Measurements from ENCODE around the gene CAST.

Gene CAST

DNA sequence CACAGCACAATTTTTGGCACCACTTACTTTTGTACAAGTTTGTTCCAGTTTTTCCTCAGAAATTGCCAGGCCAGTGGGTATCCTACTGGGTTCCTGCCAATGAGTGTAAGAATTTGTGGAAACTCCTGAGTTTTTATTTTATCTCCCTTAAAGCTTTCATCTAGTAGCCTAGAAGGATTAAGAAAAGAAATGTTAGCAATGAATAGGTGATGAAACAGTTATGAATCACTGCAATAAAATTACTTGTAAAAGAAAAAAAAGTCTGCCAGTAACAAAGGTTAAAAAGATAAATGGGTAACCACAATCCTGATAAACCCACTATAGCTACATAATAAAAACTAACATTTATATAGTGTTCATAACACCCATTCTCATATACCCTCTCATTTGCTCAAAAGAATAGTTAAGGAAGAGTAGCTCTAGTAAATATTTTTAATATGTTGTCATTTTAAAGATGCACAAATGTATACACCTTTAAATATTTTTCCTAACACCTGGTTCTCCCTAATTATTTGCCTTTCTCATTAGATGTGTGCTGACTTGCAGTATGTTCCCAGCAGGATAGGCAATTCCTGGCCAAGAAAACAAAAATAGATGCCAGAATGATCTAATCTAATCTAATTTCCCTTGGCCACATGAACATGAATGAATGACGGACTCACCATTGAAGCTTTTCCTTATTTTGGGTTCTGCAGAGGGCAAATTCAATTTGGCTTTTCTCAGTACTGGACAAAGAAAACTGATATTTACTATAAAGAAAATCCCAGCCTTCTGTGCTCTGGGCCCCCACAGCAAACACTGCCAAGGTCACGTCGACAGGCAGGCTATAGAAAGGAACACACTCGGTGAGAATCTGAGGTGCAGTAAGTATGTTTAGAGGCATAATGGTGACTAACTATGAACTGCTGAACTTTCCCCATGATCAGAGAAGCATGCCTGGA is 119.1 kb downstream of the CAST start (continued):
- TF ChIP-seq KLF17 (tag by site-specific recombination; IDR thresholded peaks at IDR 0.05) (no peak), ZNF26 (tag by site-specific recombination; IDR thresholded peaks at IDR 0.05) (no peak), ZNF624 (tag by site-specific recombination; IDR thresholded peaks at IDR 0.05) (no peak), ZNF830 (tag by site-specific recombination; IDR thresholded peaks at IDR 0.05; ENCODE audit: low read depth) (no peak), ZNF398 (tag by site-specific recombination; IDR thresholded peaks at IDR 0.05) (peak; percentile 43; the same call in 1 of the 2 replicates), ZBTB17 (tag by site-specific recombination; IDR thresholded peaks at IDR 0.05) (peak; percentile 42; the same call in 1 of the 2 replicates), KLF8 (tag by site-specific recombination; IDR thresholded peaks at IDR 0.05) (peak; percentile 91), ZBTB21 (tag by site-specific recombination; IDR thresholded peaks at IDR 0.05) (no peak), HOXA7 (CRISPR knock-in tag; IDR thresholded peaks at IDR 0.05; ENCODE audit: borderline replicate concordance) (no peak), ZNF324 (tag by site-specific recombination; IDR thresholded peaks at IDR 0.05) (no peak), SCRT1 (tag by site-specific recombination; IDR thresholded peaks at IDR 0.05; ENCODE audit: borderline replicate concordance) (no peak; the same call in 1 of the 2 replicates), ZNF138 (tag by site-specific recombination; IDR thresholded peaks at IDR 0.05; ENCODE audit: borderline replicate concordance) (no peak), ZBTB20 (tag by site-specific recombination; IDR thresholded peaks at IDR 0.05) (no peak), SCRT2 (tag by site-specific recombination; IDR thresholded peaks at IDR 0.05) (no peak), ZNF266 (tag by site-specific recombination; IDR thresholded peaks at IDR 0.05; ENCODE audit: low read depth) (no peak), ZNF791 (tag by site-specific recombination; IDR thresholded peaks at IDR 0.05) (no peak), ZNF132 (tag by site-specific recombination; IDR thresholded peaks at IDR 0.05; ENCODE audit: borderline replicate concordance) (no peak), ZNF785 (tag by site-specific recombination; IDR thresholded peaks at IDR 0.05) (no peak), MEIS1 (CRISPR knock-in tag; IDR thresholded peaks at IDR 0.05; ENCODE audit: borderline replicate concordance) (no peak), ZNF792 (tag by site-specific recombination; IDR thresholded peaks at IDR 0.05) (no peak), ZNF341 (tag by site-specific recombination; IDR thresholded peaks at IDR 0.05; ENCODE audit: low read depth) (no peak), ZNF510 (tag by site-specific recombination; IDR thresholded peaks at IDR 0.05; ENCODE audit: insufficient replicate concordance) (no peak), KLF10 (tag by site-specific recombination; IDR thresholded peaks at IDR 0.05) (0 out of 2 replicates have a peak, but pooled peaks have one; percentile 59), ZIC2 (tag by site-specific recombination; IDR thresholded peaks at IDR 0.05) (no peak)
- TF ChIP-seq, protein P1, sequence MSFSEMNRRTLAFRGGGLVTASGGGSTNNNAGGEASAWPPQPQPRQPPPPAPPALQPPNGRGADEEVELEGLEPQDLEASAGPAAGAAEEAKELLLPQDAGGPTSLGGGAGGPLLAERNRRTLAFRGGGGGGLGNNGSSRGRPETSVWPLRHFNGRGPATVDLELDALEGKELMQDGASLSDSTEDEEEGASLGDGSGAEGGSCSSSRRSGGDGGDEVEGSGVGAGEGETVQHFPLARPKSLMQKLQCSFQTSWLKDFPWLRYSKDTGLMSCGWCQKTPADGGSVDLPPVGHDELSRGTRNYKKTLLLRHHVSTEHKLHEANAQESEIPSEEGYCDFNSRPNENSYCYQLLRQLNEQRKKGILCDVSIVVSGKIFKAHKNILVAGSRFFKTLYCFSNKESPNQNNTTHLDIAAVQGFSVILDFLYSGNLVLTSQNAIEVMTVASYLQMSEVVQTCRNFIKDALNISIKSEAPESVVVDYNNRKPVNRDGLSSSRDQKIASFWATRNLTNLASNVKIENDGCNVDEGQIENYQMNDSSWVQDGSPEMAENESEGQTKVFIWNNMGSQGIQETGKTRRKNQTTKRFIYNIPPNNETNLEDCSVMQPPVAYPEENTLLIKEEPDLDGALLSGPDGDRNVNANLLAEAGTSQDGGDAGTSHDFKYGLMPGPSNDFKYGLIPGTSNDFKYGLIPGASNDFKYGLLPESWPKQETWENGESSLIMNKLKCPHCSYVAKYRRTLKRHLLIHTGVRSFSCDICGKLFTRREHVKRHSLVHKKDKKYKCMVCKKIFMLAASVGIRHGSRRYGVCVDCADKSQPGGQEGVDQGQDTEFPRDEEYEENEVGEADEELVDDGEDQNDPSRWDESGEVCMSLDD (tag by site-specific recombination; IDR thresholded peaks at IDR 0.05), result no peak
- TF ChIP-seq, protein P2, sequence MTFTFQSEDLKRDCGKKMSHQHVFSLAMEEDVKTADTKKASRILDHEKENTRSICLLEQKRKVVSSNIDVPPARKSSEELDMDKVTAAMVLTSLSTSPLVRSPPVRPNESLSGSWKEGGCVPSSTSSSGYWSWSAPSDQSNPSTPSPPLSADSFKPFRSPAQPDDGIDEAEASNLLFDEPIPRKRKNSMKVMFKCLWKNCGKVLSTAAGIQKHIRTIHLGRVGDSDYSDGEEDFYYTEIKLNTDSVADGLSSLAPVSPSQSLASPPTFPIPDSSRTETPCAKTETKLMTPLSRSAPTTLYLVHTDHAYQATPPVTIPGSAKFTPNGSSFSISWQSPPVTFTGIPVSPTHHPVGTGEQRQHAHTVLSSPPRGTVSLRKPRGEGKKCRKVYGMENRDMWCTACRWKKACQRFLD (tag by site-specific recombination; IDR thresholded peaks at IDR 0.05), result no peak
- TF ChIP-seq, protein P3, sequence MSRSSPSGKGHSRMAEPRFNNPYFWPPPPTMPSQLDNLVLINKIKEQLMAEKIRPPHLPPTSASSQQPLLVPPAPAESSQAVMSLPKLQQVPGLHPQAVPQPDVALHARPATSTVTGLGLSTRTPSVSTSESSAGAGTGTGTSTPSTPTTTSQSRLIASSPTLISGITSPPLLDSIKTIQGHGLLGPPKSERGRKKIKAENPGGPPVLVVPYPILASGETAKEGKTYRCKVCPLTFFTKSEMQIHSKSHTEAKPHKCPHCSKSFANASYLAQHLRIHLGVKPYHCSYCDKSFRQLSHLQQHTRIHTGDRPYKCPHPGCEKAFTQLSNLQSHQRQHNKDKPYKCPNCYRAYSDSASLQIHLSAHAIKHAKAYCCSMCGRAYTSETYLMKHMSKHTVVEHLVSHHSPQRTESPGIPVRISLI (tag by site-specific recombination; IDR thresholded peaks at IDR 0.05), result peak; percentile 94
- TF ChIP-seq, protein P4, sequence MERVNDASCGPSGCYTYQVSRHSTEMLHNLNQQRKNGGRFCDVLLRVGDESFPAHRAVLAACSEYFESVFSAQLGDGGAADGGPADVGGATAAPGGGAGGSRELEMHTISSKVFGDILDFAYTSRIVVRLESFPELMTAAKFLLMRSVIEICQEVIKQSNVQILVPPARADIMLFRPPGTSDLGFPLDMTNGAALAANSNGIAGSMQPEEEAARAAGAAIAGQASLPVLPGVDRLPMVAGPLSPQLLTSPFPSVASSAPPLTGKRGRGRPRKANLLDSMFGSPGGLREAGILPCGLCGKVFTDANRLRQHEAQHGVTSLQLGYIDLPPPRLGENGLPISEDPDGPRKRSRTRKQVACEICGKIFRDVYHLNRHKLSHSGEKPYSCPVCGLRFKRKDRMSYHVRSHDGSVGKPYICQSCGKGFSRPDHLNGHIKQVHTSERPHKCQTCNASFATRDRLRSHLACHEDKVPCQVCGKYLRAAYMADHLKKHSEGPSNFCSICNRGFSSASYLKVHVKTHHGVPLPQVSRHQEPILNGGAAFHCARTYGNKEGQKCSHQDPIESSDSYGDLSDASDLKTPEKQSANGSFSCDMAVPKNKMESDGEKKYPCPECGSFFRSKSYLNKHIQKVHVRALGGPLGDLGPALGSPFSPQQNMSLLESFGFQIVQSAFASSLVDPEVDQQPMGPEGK (tag by site-specific recombination; IDR thresholded peaks at IDR 0.05), result no peak

Measured in HEK293 (cell line).